Esophagus (tissue), 2 donors: ENCODE data around the gene PAPOLA. TPM values are rescaled to one million over a fixed set of nuclear protein-coding genes. Genes with fewer than 3 reads are reported as not detected.

Source experiments
- H3K27ac ChIP-seq, 2 donors: one replicate each; pipeline ENCODE4 v1.5.1; 2013; ENCODE audit warnings: low read depth in 2 of 2, mild to moderate bottlenecking in 2 of 2, inconsistent platforms in 1 of 2, low read length in 1 of 2, moderate library complexity in 1 of 2
- H3K27me3 ChIP-seq, 2 donors: one replicate each; pipeline ENCODE4 v1.6.1; 2013; ENCODE audit warnings: low read length in 2 of 2, control low read depth in 1 of 2, mild to moderate bottlenecking in 1 of 2; ENCODE audit not compliant: insufficient read depth in 2 of 2, control insufficient read depth in 1 of 2
- H3K36me3 ChIP-seq, 2 donors: one replicate each; pipeline ENCODE4 v1.6.1; 2013; ENCODE audit warnings: low read length in 1 of 2; ENCODE audit not compliant: control insufficient read depth in 2 of 2, insufficient read depth in 2 of 2
- H3K4me1 ChIP-seq, 2 donors: one replicate each; pipeline ENCODE4 v1.6.1; 2013; ENCODE audit warnings: low read length in 1 of 2; ENCODE audit not compliant: control insufficient read depth in 2 of 2, insufficient read depth in 2 of 2
- H3K4me3 ChIP-seq, 2 donors: one replicate each; pipeline ENCODE4 v1.5.1; 2013; ENCODE audit warnings: low read length in 2 of 2, mild to moderate bottlenecking in 2 of 2, low read depth in 1 of 2, moderate library complexity in 1 of 2
- H3K9me3 ChIP-seq, 2 donors: one replicate each; pipeline ENCODE4 v1.6.1; 2013; ENCODE audit warnings: mild to moderate bottlenecking in 2 of 2, low read depth in 1 of 2, low read length in 1 of 2, moderate library complexity in 1 of 2; ENCODE audit not compliant: control insufficient read depth in 2 of 2, insufficient read depth in 1 of 2
- WGBS, 2 donors: extraction: QIAGEN DNeasy Blood & Tissue Kit; methylation state at CpG; one replicate each; pipeline ENCODE4 v1.1.7; 2013; 5-methylcytosine and 5-hydroxymethylcytosine counted together
- polyA plus RNA-seq, 2 donors: library from polyadenylated mRNA; stranded (reverse); fragments of 200-250 nt; gene quantifications; one replicate each; pipeline ENCODE4 v1.2.3, GENCODE V29; 2013
- donor health status: healthy with polysubstance abuse.
- donor health status: Bipolar disorder and iron deficiency.

PAPOLA gene
- polyA plus RNA-seq, 2 donors, result 43.5 to 57.5 TPM

- no peak overlapping the region for H3K27ac ChIP-seq
- H3K4me1 ChIP-seq, result peaks cover 5 to 7% of the 10 kb centered on the region in 2 donors
- H3K27me3 ChIP-seq, result no peaks in the 10 kb centered on the region
- WGBS, 2 donors, result 91 to 94% methylated on average over 5 of the region's 5 CpGs
- no peaks in the 10 kb centered on the region for H3K36me3 ChIP-seq
- no peak overlapping the region for H3K4me3 ChIP-seq
- no peaks in the 10 kb centered on the region for H3K9me3 ChIP-seq
Measured at GRCh38 chr14:96573473-96574100, 71.4 kb downstream of the PAPOLA start.

- peak overlapping the region; percentile 29 to 75 for H3K27ac ChIP-seq
- H3K9me3 ChIP-seq, result no peaks in the 10 kb centered on the region
- WGBS, 2 donors, result 56 to 79% methylated on average over 2 of the region's 2 CpGs
- H3K27me3 ChIP-seq, result no peaks in the 10 kb centered on the region
- no peaks in the 10 kb centered on the region for H3K36me3 ChIP-seq
- peaks cover 8% of the 10 kb centered on the region in 2 donors for H3K4me1 ChIP-seq
- H3K4me3 ChIP-seq, result no peak overlapping the region
Measured at GRCh38 chr14:96574171-96574632, 72.0 kb downstream of the PAPOLA start.

GRCh38 chr14:96574633-96575632 lies 72.8 kb downstream of the PAPOLA start:
- H3K4me1 ChIP-seq, result peaks cover 8% of the 10 kb centered on the region in 2 donors
- 36 to 40% methylated on average over 6 of the region's 6 CpGs for WGBS, 2 donors
- no peaks in the 10 kb centered on the region for H3K9me3 ChIP-seq
- peak overlapping the region; percentile 66 to 89 for H3K27ac ChIP-seq
- no peaks in the 10 kb centered on the region for H3K36me3 ChIP-seq
- no peak overlapping the region for H3K4me3 ChIP-seq
- H3K27me3 ChIP-seq, result no peaks in the 10 kb centered on the region

DNA sequence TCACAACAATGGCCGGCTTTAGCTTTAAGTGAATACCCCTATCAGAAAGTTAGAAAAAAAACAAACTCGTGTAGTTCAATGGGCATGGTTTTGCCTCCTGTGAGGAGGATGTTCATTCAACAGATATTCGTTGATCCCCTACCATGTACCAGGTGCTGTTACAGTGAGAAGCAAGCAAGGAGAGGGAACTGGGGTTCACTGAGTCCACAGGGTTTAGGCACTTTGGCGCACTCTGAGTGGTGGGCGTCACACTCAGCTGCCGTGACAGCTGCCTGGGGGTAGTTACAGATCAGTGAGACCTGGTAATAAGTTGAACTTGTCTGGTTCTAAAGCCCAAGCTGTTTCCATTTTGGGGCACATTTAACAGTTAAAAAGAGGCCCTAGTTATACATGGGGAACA lies 74.2 kb downstream of the PAPOLA start:
- 68 to 69% methylated on average over 6 of the region's 6 CpGs for WGBS, 2 donors
- H3K9me3 ChIP-seq, result no peaks in the 10 kb centered on the region
- H3K4me3 ChIP-seq, result no peak overlapping the region
- H3K27me3 ChIP-seq, result no peaks in the 10 kb centered on the region
- H3K36me3 ChIP-seq, result no peaks in the 10 kb centered on the region
- H3K27ac ChIP-seq, result no peak overlapping the region
- H3K4me1 ChIP-seq, result peaks cover 8% of the 10 kb centered on the region in 2 donors

- H3K4me3 ChIP-seq, result no peak overlapping the region
- H3K9me3 ChIP-seq, result no peaks in the 10 kb centered on the region
- no peaks in the 10 kb centered on the region for H3K36me3 ChIP-seq
- 48% methylated on average over 3 of the region's 3 CpGs for WGBS, 2 donors
- H3K4me1 ChIP-seq, result peaks cover 8% of the 10 kb centered on the region in 2 donors
- peak overlapping the region in 1 of 2 donors; percentile 11 for H3K27ac ChIP-seq
- no peaks in the 10 kb centered on the region for H3K27me3 ChIP-seq
Measured at GRCh38 chr14:96576937-96577336, 74.8 kb downstream of the PAPOLA start.

DNA sequence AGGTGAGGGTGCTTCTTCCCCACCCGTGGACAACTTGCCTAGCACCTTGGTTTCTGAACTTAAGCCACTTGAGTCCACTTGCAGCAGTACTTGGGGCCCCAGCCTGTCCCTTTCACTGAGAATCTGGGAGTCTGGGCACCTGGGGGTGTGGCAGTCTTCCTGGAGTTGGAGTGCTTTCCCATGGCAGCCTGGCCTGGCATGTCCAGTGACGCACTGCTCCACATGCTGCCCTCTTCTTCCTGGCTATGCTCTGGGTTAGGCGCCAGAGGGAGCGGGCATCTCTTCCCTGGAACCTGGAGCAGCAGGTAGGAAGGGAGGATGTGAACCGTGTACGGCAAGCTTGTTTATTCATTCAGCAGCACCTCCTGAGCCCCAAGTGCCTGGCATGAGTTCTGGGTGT lies 76.4 kb downstream of the PAPOLA start:
- no peak overlapping the region for H3K27ac ChIP-seq
- no peak overlapping the region for H3K4me3 ChIP-seq
- peaks cover 0 to 2% of the 10 kb centered on the region in 2 donors for H3K9me3 ChIP-seq
- WGBS, 2 donors, result 55 to 69% methylated on average over 6 of the region's 6 CpGs
- H3K4me1 ChIP-seq, result peaks cover 8% of the 10 kb centered on the region in 2 donors
- no peaks in the 10 kb centered on the region for H3K36me3 ChIP-seq
- H3K27me3 ChIP-seq, result no peaks in the 10 kb centered on the region

- H3K4me1 ChIP-seq, result peaks cover 8% of the 10 kb centered on the region in 2 donors
- no peak overlapping the region for H3K27ac ChIP-seq
- no peak overlapping the region for H3K4me3 ChIP-seq
- H3K9me3 ChIP-seq, result peaks cover 0 to 2% of the 10 kb centered on the region in 2 donors
- WGBS, 2 donors, result 89 to 92% methylated on average over 6 of the region's 6 CpGs
- no peaks in the 10 kb centered on the region for H3K27me3 ChIP-seq
- no peaks in the 10 kb centered on the region for H3K36me3 ChIP-seq
Measured at GRCh38 chr14:96579358-96579757, 77.2 kb downstream of the PAPOLA start.

GRCh38 chr14:96579855-96580254 lies 77.7 kb downstream of the PAPOLA start:
- Histone ChIP-seq H3K4me3 (no peak overlapping the region), H3K27me3 (no peaks in the 10 kb centered on the region), H3K36me3 (no peaks in the 10 kb centered on the region), H3K27ac (no peak overlapping the region), H3K4me1 (peaks cover 6 to 8% of the 10 kb centered on the region in 2 donors), H3K9me3 (peaks cover 0 to 2% of the 10 kb centered on the region in 2 donors)
- WGBS, 2 donors, result 91 to 93% methylated on average over 6 of the region's 6 CpGs

GRCh38 chr14:96580566-96580965 lies 78.4 kb downstream of the PAPOLA start:
- Histone ChIP-seq H3K9me3 (peaks cover 0 to 2% of the 10 kb centered on the region in 2 donors), H3K27me3 (no peaks in the 10 kb centered on the region), H3K36me3 (no peaks in the 10 kb centered on the region), H3K4me1 (peaks cover 6 to 8% of the 10 kb centered on the region in 2 donors), H3K27ac (no peak overlapping the region), H3K4me3 (no peak overlapping the region)
- WGBS, 2 donors, result 35 to 49% methylated on average over 9 of the region's 9 CpGs
